ENCODE data around the gene TTC23.

The TTC23 gene

DNA sequence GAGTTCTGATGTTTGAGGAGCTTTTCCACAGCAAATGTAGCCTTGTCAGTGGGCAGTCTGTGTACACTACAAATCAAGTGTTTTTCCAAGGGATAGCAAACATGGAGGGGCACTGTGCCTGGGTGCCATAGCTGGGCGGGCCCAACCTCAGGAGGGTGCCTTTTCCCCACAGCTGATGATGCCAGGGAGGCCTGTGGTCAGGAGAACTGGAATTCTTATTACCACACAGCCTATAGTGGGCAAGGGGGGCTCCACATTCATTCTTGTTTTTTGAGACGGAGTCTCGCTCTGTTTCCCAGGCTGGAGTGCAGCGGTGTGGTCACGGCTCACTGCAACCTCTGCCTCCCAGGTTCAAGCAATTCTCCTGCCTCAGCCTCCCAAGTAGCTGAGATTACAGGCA, 102.7 kb downstream of the TTC23 start:
- in situ Hi-C loops (cut with MboI; ENCODE audit: low pct_unique_long_range_greater_than_20kb, low sequenced_read_pairs), result no loop called here
- DNase-seq, result no peak

DNA sequence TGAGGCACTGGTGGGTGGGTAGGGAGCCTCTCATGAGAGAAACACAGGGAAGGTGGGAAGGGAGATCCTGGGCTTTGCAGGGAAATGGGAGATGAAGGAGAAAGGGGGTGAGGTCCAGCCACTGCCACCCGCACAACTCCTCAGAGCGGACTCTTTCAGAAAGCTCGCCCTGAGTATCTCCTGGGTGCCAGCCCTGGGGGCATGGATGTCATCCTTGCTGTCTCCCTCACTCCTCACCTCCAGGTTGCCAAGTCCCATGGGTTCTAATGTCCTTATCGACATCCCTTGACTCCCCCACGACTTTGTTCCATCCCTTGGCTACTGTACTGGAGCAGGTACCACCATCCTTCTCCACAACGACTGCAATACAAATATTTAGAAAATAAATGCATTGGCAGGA, 103.6 kb downstream of the TTC23 start:
- no peak for DNase-seq
- in situ Hi-C loops (cut with MboI; ENCODE audit: low pct_unique_long_range_greater_than_20kb, low sequenced_read_pairs), result no loop called here

DNA sequence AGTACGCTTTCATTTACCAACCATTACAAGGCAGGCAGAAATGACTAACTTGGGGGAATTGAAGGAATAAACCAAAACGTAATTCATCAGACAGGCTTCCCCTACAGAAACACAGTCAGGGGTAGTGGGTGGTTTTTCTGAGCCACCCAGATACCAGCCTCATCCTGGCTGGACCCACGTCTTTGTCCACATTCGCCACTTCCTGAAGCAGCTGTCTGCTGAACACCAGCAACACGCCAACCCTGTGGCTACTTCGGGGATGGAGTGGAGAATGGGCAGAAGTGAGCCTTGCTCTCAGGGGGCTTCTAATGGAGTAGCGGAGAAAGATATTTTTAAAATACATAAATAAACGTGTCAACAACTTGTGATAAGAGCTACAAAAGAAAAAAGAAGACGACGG, 104.4 kb downstream of the TTC23 start:
- in situ Hi-C loops (cut with MboI; ENCODE audit: low pct_unique_long_range_greater_than_20kb, low sequenced_read_pairs), result no loop called here
- DNase-seq, result no peak

DNA sequence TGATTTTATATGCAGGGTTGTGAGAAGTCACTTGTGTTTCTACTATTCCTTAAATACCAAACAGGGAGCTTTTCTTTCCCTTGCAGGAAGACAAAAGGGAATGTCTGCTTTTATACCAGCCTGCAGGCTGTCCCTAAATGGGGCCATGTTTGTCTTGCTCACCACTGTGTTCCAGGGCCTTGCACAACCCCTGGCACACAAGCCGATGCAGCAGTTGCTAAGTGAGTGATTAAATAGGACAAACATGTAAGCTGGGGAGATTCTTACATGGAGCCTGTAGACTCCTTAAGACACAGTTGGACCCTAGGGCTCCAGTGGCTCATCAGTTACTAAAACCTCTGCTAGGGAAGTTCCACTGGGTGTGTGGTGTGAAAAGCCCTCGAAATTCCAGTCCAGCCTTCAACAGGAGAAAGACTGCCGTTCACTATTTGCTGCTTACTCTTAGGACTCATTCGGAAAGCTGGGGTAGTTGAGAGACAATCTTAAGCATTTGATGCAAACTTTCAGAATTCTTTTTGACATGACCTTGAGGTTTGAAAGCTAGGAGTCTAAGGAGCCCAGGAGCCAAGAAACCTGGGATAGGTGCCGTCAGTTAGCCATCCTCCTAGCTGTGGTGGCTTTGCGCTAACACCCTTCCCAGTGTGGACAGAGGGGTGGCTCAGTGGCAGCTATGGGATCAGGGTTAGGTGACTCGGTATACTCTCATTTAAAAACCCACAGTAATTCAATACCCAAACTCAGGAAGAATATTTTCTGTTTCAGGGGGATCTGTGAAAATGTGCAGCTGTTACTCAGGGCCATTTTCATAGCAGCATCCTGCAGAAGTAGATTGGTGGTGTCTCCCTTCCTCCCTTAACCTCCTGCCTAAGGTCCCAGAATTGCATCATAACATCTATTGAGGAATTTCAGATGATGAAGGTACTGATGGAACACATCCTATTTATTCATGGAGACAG, 105.4 kb downstream of the TTC23 start:
- in situ Hi-C loops (cut with MboI; ENCODE audit: low pct_unique_long_range_greater_than_20kb, low sequenced_read_pairs), result no loop called here
- no peak for DNase-seq

DNA sequence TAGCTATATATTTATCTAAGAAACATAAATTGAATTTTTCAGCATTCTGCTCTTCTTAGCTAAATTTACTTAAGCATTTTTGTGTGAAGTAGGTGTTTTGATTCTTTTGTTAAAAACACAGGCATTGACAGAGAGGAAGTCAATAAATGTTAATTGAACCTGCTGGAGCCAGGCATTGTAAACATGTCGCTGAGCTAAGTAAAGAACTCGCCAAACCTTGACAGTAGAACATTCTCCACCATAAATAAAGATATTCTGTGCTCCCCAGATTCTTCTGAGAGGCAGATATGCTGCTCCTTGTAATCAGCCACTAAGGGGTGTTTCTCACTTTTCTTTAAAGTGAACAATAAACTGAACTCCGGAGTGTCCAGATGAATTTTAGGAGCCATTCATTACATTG, 106.1 kb downstream of the TTC23 start:
- in situ Hi-C loops (cut with MboI; ENCODE audit: low pct_unique_long_range_greater_than_20kb, low sequenced_read_pairs), result no loop called here
- no peak for DNase-seq

DNA sequence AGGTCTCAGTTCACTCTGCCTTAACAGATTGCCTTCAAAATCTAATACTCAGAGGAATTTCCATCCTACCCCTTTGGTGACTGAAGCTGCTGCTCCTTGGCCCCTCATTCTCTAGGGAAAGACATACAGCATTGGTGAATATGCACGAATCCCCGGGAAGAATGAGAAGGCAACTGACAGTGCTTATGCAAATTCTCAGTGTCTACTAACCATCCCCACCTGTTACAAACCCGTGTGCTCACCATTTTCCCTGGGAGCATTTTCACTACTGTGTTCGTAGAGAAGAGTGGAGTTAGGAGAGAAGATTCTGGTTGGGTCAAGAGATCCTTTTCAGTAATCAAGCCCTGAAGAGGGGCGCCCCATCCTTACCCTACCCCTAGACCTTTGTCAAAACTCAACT, 106.8 kb downstream of the TTC23 start:
- no peak for DNase-seq
- in situ Hi-C loops (cut with MboI; ENCODE audit: low pct_unique_long_range_greater_than_20kb, low sequenced_read_pairs), result no loop called here

DNA sequence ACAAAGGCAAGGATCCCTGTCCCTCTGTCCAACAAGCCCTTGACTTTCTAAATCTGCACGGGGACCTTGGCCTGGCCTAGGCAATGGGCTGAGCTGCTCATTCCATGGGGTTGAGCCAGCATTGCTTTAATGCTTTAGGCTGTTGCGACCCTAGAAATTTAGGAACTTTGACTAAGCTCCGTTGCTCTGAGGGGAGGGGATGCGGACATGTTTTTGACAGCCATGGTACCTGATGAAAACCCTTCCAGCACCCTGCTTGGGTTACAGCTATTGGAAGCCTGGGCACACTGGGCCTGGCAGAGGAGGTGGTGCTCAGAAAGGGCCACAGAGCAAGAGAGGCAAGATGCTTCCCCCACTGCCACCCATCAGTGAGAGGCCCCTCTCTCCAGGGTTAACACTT, 107.4 kb downstream of the TTC23 start:
- in situ Hi-C loops (cut with MboI; ENCODE audit: low pct_unique_long_range_greater_than_20kb, low sequenced_read_pairs), result no loop called here

DNA sequence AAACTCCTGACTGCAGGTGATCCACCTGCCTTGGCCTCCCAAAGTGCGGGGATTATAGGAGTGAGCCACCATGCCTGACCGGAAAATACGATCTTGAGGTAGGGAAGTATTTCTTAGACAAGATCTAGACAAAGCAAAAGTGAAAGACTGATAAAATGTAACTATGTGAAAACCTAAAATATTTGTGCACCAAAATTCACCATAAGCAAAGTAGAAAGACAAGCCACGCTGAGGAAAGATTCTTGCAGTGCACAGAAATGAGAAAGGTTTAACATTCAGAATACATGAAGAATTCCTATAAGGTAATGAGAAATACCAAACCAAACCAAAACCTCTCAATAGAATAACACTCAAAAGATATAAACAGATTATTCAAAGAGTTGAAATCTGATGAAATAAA, 108.8 kb downstream of the TTC23 start:
- in situ Hi-C loops (cut with MboI; ENCODE audit: low pct_unique_long_range_greater_than_20kb, low sequenced_read_pairs), result no loop called here
- no peak for DNase-seq

More for the DNA sequence above, 107.4 kb downstream of the TTC23 start:
- DNase-seq, result no peak

DNA sequence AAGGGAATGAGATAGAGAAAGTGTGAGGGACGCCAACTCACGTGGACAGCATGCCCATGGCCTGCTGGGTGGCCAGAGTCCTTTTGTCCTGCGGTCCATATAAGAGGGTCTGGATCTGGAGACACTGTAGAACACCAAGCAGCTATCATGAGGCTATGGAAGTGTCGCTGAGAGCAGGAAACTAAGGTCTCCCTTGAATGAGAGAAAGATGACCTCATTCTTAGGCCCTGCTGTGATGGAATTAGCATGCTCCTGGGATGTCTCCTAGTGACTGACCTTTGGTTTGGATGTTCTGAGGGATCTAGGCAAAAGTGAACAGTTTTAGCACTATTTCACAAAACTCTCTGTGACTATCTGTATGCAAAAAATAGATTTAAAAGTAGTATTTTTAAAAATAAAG, 110.1 kb downstream of the TTC23 start:
- in situ Hi-C loops (cut with MboI; ENCODE audit: low pct_unique_long_range_greater_than_20kb, low sequenced_read_pairs), result no loop called here
- DNase-seq, result no peak

DNA sequence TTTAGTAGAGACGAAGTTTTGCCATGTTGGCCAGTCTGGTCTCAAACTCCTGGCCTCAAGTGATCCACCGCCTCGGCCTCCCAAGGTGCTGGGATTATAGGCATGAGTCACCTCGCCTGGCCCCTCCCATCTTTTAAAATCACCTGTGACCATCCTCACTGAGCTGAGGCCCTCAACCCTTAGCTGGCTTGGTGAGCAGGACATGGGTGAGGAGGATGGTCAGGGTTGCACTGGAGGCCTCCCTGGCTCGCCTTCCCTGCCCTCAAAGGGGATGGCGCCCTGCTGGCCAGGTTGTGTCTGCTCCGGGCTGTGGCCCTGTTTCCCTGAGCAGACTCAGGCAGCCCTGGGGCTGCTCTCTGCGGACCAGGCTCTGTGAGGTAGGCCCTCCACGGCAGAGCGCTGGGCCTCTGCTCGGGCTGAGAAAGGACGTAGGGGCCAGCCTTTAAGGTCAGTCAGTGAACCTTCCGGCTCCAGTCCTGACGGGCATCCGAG, 110.8 kb downstream of the TTC23 start:
- in situ Hi-C loops (cut with MboI; ENCODE audit: low pct_unique_long_range_greater_than_20kb, low sequenced_read_pairs), result no loop called here

DNA sequence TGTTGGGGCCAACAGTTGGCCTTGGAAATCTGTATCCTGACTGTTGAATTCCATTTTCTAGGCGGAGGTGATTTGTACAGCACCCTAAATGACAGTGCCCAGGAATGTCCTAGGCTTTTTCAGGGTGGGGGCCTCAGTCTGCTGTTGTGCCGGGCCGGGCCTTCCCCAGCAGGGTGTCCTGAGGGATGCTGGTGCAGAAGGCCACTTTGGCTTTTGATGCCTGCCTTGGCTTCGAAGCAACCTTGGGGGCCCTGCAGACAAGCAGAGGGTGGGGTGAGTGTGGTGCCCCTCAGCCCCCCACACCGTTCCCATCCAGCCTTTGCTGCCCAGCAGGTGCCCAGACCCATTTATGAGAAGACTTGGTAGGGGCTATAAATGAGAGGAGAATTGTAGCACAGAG, 111.5 kb downstream of the TTC23 start:
- in situ Hi-C loops (cut with MboI; ENCODE audit: low pct_unique_long_range_greater_than_20kb, low sequenced_read_pairs), result no loop called here
- no peak for DNase-seq

More for the DNA sequence above, 110.8 kb downstream of the TTC23 start:
- DNase-seq, result no peak

DNA sequence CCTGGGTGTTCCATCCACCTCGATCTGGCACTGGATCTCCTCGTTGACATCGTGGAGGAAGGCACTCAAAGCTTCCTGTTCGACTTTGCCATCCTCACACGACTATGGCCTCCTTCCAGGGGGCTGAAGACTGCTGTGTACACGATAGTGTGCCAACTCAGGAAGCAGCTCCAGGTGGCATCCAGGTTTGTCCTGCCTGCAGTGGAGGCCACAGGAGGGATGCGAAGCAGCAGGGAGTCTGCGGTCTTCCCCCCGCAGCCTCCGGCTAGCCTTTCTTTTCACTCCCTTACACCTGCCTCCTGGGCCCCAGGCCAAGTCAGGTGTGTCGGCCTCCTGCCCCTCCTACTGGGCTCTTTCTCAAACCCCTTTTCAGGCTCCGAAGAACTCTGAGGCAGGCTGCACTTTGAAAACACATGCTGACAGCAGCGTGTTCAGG, 112.3 kb downstream of the TTC23 start:
- no peak for DNase-seq
- in situ Hi-C loops (cut with MboI; ENCODE audit: low pct_unique_long_range_greater_than_20kb, low sequenced_read_pairs), result no loop called here

DNA sequence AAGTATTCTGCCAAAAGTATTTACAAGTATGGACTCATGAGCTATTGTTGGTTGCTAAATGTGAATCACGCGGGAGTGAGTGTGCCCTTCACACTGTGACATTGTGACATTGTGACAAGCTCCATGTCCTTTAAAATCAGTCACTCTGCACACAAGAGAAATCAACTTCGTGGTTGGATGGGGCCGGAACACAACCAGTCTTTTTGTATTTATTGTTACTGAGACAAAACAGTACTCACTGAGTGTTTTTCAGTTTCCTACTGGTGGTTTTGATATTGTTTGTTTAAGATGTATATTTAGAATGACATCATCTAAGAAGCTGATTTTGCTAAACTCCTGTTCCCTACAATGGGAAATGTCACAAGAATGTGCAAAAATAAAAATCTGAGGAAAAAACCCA, 114.2 kb downstream of the TTC23 start:
- no peak for DNase-seq
- in situ Hi-C loops (cut with MboI; ENCODE audit: low pct_unique_long_range_greater_than_20kb, low sequenced_read_pairs), result no loop called here

DNA sequence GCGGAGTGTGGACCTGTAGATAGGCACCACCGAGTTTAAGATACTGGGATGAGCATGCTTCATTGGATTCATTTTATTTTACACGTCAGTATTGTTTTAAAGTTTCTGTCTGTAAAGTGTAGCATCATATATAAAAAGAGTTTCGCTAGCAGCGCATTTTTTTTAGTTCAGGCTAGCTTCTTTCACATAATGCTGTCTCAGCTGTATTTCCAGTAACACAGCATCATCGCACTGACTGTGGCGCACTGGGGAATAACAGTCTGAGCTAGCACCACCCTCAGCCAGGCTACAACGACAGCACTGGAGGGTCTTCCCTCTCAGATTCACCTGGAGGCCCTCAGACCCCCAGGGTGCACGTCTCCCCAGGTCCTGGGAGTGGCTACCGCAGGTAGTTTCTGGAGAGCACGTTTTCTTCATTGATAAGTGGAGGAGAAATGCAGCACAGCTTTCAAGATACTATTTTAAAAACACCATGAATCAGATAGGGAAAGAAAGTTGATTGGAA, 115.0 kb downstream of the TTC23 start:
- DNase-seq, result no peak

DNA sequence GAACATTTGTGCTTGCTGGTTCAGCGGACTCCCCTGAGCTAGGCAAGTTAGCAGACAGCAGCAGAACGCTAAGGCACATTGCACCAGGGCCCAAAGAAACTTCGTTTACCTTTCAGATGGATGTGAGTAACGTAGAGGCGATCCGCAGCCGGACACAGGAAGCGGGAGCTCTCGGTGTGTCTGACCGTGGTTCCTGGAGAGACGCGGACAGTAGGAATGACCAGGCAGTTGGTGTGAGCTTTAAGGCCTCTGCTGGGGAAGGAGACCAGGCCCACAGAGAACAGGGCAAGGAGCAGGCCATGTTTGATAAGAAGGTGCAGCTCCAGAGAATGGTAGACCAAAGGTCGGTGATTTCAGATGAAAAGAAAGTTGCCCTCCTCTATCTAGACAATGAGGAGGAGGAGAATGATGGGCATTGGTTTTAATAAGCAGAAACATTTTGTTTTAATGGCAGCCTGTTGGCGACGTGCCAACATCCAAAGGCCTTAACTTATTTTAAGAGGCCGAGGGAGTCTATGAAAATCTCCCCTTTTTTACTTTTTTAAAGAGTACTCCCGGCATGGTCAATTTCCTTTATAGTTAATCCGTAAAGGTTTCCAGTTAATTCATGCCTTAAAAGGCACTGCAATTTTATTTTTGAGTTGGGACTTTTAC, 116.6 kb downstream of the TTC23 start:
- DNase-seq, result no peak
- in situ Hi-C loops (cut with MboI; ENCODE audit: low pct_unique_long_range_greater_than_20kb, low sequenced_read_pairs), result no loop called here

More for the DNA sequence above, 115.0 kb downstream of the TTC23 start:
- in situ Hi-C loops (cut with MboI; ENCODE audit: low pct_unique_long_range_greater_than_20kb, low sequenced_read_pairs), result no loop called here

DNA sequence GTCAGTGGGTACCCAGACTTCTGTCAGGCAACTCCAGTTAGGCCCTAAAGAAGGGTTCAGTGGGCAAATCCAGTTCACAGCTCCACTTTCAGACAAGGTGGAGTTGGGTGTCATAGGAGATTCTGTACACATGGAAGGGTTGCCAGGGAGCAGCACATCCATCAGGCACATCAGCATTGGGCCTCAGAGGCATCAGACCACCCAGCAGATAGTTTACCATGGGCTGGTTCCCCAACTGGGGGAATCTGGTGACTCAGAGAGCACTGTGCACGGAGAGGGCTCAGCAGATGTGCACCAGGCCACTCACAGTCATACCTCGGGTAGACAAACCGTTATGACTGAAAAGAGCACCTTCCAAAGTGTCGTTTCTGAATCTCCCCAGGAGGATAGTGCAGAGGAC, 117.3 kb downstream of the TTC23 start:
- in situ Hi-C loops (cut with MboI; ENCODE audit: low pct_unique_long_range_greater_than_20kb, low sequenced_read_pairs), result no loop called here
- DNase-seq, result no peak

DNA sequence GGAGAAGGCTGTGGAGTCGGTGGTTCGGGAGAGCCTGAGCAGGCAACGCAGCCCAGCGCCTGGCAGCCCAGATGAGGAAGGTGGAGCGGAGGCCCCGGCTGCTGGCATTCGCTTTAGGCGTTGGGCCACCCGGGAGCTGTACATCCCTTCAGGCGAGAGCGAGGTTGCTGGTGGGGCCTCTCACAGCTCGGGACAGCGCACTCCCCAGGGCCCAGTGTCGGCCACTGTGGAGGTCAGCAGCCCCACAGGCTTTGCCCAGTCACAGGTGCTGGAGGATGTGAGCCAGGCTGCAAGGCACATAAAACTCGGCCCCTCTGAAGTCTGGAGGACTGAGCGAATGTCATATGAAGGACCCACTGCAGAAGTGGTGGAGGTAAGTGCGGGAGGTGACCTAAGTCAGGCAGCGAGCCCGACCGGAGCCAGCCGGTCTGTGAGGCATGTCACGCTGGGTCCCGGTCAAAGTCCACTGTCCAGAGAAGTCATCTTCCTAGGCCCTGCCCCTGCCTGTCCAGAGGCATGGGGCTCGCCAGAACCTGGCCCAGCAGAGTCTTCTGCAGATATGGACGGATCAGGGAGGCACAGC, 117.8 kb downstream of the TTC23 start:
- no peak for DNase-seq
- in situ Hi-C loops (cut with MboI; ENCODE audit: low pct_unique_long_range_greater_than_20kb, low sequenced_read_pairs), result no loop called here

DNA sequence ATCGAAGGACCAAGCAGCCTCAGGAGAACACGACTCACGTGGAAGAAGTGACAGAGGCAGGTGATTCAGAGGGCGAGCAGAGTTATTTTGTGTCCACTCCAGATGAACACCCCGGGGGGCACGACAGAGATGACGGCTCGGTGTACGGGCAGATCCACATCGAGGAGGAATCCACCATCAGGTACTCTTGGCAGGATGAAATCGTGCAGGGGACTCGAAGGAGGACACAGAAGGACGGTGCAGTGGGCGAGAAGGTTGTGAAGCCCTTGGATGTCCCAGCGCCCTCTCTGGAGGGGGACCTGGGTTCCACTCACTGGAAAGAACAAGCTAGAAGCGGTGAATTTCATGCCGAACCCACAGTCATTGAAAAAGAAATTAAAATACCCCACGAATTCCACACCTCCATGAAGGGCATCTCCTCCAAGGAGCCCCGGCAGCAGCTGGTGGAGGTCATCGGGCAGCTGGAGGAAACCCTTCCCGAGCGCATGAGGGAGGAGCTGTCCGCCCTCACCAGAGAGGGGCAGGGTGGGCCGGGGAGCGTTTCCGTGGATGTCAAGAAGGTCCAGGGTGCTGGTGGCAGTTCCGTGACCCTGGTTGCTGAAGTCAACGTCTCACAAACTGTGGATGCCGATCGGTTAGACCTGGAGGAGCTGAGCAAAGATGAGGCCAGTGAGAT, 118.5 kb downstream of the TTC23 start:
- in situ Hi-C loops (cut with MboI; ENCODE audit: low pct_unique_long_range_greater_than_20kb, low sequenced_read_pairs), result no loop called here
- DNase-seq, result no peak

DNA sequence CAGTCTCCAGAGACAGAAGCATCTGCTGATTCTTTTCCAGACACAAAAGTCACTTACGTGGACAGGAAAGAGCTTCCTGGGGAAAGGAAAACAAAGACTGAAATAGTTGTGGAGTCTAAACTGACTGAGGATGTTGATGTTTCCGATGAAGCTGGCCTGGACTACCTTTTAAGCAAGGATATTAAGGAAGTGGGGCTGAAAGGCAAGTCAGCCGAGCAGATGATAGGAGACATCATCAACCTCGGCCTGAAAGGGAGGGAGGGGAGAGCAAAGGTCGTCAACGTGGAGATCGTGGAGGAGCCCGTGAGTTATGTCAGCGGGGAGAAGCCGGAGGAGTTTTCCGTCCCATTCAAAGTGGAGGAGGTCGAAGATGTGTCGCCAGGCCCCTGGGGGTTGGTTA, 119.1 kb downstream of the TTC23 start:
- DNase-seq, result no peak
- in situ Hi-C loops (cut with MboI; ENCODE audit: low pct_unique_long_range_greater_than_20kb, low sequenced_read_pairs), result no loop called here

All from KBM-7 (cell line).